ENCODE data around the gene GSDMA.
"Not testable (repeated sequence)": the region's sequence is repeated elsewhere in the genome, so short reads cannot be mapped to it uniquely, and the experiment has no call there.

GSDMA gene

DNA sequence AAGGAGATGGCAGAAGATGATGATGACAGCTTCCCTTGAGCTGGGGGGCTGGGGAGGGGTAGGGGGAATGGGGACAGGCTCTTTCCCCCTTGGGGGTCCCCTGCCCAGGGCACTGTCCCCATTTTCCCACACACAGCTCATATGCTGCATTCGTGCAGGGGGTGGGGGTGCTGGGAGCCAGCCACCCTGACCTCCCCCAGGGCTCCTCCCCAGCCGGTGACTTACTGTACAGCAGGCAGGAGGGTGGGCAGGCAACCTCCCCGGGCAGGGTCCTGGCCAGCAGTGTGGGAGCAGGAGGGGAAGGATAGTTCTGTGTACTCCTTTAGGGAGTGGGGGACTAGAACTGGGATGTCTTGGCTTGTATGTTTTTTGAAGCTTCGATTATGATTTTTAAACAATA is 34.7 kb downstream of the GSDMA start:
- DNase-seq (ENCODE audit: low read depth) = no peak

DNA sequence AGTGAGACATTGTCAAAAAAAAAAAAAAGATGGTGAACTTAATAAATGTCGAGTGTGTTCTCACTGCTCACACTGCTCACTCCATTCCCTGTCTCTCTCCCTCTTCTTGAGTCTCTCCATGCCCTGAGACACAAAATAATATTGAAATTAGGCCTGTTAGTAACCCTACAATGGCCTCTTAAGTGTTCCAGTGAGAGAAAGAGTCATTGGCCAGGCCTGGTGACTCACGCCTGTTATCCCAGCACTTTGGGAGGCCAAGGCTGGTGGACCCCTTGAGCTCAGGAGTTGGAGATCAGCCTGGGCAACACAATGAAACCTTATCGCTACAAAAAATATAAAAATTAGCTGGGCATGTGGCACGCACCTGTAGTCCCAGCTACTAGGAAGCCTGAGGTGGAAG is 36.3 kb downstream of the GSDMA start:
- DNase-seq (ENCODE audit: low read depth) = no peak

DNA sequence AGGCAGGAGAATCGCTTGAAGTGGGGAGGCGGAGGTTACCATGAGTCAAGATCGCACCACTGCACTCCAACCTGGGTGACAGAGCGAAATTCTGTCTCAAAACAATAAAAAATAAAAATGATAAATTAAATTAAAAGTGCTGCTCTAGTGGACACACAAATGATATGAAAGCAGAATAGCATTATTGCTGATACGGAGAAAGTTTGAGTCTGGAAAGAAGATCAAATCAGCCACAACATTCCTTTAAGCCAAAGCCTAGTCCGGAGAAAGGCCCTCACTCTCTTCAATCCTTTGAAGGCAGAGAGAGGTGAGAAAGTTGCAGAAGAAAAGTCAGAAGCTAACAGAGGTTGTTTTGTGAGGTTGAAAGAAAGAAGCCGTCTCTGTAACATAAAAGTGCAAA is 37.4 kb downstream of the GSDMA start:
- no peak for DNase-seq (ENCODE audit: low read depth)

DNA sequence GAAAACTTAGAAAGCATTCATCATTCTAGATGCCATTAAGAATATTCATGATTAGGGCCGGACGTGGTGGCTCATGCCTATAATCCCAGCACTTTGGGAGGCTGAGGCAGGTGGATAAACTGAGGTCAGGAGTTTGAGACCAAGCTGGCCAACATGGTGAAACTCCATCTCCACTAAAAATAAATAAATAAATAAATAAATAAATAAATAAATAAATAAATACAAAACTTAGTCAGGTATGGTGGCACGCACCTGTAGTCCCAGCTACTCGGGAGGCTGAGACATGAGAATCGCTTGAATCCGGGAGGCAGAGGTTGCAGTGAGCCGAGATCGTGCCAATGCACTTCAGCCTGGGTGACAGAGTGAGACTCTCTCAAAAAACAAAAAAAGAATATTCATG is 38.5 kb downstream of the GSDMA start:
- DNase-seq (ENCODE audit: low read depth) = not testable (repeated sequence)

DNA sequence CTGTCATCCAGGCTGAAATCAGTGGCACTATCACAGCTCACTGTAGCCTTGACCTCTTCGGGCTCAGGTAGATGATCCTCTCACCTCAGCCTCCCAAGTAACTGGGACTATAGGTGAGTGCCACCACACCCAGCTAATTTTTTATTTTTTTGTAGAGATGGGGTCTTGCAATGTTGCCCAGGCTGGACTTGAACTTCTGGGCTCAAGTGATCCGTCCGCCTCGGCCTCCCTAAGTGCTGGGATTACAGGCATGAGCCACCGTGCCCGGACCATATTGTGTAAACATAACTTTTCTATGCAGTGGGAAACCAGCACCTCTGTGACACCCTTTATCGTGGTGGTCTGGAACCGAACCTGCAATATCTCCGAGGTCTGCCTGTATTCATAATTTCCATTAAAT is 41.3 kb downstream of the GSDMA start:
- DNase-seq (ENCODE audit: low read depth) = no peak

DNA sequence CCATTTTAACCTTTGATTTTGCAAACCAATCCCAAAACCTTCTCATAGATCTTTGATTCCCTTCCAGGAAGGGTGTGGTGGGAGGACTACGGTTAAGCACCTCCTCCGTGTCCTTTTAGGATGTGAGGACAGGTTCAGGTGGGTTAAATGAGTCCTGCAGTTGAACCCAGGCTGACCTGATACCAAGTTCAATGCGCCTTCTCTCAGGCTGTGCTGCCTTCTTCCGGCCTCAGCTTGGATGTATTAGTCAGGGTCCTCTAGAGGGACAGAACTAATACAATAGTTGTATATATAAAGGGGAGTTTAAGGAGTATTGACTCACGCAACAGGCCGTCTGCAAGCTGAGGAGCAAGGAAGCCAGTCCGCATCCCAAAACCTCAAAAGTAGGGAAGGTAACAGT is 41.9 kb downstream of the GSDMA start:
- DNase-seq (ENCODE audit: low read depth) = no peak

DNA sequence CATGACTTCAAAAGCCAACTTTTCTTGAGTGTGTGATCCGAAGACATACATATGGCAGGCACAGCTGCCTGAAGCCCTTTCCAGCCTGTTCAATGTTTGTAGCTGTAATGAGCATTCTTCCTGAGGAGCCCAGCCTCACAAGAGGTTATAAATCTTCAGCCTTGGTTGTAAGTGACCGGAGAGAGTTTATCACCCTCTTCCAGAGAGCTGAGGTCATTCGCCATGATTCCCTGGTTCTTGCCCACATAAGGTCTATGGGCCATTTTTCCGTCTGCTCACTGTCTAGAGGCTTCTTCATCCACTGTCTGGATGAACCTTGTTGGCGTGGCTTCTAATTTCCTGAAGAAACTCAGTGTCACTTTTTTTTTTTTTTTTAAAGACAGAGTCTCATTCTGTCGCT is 42.7 kb downstream of the GSDMA start:
- DNase-seq (ENCODE audit: low read depth) = no peak

DNA sequence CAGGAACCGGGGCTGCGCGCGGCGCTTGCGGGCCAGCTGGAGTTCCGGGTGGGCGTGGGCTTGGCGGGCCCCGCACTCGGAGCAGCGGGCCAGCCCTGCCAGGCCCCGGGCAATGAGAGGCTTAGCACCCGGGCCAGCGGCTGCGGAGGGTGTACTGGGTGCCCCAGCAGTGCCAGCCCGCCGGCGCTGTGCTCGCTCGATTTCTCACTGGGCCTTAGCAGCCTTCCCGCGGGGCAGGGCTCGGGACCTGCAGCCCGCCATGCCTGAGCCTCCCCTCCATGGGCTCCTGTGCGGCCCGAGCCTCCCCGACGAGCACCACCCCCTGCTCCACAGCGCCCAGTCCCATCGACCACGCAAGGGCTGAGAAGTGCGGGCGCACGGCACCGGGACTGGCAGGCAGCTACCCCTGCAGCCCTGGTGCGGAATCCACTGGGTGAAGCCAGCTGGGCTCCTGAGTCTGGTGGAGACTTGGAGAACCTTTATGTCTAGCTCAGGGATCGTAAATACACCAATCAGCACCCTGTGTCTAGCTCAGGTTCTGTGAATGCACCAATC is 48.2 kb downstream of the GSDMA start:
- DNase-seq (ENCODE audit: low read depth) = not testable (repeated sequence)

DNA sequence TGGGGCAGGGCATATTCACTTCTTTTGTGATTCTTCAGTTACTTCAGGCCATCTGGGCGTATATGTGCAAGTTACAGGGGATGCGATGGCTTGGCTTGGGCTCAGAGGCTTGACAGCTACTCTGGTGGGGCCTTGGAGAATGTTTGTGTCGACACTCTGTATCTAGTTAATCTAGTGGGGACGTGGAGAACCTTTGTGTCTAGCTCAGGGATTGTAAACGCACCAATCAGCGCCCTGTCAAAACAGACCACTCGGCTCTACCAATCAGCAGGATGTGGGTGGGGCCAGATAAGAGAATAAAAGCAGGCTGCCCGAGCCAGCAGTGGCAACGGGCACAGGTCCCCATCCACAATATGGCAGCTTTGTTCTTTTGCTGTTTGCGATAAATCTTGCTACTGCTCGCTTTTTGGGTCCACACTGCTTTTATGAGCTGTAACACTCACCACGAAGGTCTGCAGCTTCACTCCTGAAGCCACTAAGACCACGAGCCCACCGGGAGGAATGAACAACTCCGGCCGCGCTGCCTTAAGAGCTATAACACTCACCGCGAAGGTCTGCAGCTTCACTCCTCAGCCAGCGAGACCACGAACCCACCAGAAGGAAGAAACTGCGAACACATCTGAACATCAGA is 49.3 kb downstream of the GSDMA start:
- DNase-seq (ENCODE audit: low read depth) = not testable (repeated sequence)

DNA sequence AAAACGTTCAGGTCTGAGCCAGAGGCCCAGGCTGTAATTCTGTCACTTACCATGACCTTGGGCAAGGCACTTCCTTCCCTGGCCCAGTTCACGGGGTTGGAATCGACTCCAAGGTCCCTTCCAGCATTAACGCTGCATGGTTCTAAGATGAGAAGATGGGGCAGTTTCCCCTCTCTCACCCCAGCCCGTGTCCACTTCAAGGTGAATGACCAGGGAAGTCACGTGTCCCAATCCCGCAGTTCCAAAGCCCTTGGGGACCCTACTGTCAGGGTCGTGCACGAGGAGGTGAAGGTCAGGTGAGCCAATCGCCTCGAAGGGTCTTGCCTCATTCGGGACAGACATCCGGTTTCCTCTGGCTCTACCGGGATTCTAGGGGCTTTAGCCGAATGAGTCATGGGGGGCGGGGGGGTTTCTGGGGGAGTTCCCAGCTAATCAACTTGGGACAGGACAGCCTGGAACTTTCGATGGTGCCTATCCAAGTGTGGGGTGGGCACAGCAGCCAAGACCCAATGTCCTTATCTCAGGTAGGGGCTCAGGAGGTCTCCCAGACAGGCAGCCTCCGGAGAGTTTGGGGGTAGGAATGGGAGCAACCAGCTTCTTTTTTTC is 51.7 kb downstream of the GSDMA start:
- DNase-seq (ENCODE audit: low read depth) = no peak

DNA sequence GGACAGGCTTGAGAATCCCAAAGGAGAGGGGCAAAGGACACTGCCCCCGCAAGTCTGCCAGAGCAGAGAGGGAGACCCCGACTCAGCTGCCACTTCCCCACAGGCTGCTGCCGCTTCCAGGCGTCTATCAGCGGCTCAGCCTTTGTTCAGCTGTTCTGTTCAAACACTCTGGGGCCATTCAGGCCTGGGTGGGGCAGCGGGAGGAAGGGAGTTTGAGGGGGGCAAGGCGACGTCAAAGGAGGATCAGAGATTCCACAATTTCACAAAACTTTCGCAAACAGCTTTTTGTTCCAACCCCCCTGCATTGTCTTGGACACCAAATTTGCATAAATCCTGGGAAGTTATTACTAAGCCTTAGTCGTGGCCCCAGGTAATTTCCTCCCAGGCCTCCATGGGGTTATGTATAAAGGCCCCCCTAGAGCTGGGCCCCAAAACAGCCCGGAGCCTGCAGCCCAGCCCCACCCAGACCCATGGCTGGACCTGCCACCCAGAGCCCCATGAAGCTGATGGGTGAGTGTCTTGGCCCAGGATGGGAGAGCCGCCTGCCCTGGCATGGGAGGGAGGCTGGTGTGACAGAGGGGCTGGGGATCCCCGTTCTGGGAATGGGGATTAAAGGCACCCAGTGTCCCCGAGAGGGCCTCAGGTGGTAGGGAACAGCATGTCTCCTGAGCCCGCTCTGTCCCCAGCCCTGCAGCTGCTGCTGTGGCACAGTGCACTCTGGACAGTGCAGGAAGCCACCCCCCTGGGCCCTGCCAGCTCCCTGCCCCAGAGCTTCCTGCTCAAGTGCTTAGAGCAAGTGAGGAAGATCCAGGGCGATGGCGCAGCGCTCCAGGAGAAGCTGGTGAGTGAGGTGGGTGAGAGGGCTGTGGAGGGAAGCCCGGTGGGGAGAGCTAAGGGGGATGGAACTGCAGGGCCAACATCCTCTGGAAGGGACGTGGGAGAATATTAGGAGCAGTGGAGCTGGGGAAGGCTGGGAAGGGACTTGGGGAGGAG is 52.5 kb downstream of the GSDMA start, which contains the start of gene CSF3:
TSS of gene CSF3 (plus strand) at position 436 of the 993 bp plus-strand sequence. CDS start at position 471, 35 bp downstream.
- DNase-seq (ENCODE audit: low read depth) = no peak

DNA sequence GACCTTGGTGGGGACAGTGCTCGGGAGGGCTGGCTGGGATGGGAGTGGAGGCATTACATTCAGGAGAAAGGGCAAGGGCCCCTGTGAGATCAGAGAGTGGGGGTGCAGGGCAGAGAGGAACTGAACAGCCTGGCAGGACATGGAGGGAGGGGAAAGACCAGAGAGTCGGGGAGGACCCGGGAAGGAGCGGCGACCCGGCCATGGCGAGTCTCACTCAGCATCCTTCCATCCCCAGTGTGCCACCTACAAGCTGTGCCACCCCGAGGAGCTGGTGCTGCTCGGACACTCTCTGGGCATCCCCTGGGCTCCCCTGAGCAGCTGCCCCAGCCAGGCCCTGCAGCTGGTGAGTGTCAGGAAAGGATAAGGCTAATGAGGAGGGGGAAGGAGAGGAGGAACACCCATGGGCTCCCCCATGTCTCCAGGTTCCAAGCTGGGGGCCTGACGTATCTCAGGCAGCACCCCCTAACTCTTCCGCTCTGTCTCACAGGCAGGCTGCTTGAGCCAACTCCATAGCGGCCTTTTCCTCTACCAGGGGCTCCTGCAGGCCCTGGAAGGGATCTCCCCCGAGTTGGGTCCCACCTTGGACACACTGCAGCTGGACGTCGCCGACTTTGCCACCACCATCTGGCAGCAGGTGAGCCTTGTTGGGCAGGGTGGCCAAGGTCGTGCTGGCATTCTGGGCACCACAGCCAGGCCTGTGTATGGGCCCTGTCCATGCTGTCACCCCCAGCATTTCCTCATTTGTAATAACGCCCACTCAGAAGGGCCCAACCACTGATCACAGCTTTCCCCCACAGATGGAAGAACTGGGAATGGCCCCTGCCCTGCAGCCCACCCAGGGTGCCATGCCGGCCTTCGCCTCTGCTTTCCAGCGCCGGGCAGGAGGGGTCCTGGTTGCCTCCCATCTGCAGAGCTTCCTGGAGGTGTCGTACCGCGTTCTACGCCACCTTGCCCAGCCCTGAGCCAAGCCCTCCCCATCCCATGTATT is 53.5 kb downstream of the GSDMA start:
- no peak for DNase-seq (ENCODE audit: low read depth)

DNA sequence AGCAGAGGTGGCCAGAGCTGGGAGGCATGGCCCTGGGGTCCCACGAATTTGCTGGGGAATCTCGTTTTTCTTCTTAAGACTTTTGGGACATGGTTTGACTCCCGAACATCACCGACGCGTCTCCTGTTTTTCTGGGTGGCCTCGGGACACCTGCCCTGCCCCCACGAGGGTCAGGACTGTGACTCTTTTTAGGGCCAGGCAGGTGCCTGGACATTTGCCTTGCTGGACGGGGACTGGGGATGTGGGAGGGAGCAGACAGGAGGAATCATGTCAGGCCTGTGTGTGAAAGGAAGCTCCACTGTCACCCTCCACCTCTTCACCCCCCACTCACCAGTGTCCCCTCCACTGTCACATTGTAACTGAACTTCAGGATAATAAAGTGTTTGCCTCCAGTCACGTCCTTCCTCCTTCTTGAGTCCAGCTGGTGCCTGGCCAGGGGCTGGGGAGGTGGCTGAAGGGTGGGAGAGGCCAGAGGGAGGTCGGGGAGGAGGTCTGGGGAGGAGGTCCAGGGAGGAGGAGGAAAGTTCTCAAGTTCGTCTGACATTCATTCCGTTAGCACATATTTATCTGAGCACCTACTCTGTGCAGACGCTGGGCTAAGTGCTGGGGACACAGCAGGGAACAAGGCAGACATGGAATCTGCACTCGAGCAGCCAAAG is 54.7 kb downstream of the GSDMA start:
- DNase-seq (ENCODE audit: low read depth) = no peak

DNA sequence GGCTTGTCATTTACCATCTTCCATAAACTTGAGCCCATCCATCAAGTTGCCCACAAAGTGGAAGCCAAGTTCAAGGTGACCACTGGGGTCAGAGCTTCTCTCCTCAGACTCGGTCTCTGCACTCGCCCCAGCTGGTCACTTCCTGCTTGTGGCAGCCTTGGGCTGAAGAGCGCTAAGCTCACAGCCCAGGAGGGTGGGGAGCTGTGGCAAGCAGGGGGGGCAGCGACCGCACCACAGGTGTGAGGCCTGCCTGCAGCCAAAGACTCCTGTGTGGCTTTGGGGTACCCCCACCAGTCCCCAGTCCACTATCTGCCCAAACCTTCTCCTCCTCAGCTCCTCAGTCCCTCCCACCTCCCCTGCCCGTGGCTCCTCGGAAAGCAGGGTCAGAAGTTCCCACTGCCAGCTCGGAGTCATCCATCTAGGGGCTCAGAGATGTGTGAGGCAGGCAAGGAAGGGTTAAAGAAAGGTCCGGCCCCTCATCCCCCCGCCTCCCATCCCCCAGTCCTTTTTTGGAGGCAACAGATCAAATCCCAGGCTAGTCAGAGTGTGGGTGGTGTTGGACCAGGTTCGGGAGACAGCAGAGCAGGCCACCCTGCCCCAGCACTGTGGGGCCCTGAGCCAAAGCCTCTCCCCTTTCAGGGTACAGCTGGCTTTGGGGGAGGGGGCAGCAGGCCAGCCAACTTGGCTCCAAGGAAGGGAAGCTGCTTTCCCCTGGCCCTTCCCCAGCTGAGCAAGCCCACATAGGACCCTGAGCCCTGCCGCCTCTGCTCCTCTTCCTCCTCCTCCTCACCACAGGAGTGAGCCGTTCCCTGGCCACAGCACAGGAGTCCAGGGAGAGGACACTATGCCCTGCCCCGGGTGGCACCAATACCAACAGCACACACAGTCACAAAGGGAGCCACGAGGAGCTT is 55.7 kb downstream of the GSDMA start:
- no peak for DNase-seq (ENCODE audit: low read depth)

DNA sequence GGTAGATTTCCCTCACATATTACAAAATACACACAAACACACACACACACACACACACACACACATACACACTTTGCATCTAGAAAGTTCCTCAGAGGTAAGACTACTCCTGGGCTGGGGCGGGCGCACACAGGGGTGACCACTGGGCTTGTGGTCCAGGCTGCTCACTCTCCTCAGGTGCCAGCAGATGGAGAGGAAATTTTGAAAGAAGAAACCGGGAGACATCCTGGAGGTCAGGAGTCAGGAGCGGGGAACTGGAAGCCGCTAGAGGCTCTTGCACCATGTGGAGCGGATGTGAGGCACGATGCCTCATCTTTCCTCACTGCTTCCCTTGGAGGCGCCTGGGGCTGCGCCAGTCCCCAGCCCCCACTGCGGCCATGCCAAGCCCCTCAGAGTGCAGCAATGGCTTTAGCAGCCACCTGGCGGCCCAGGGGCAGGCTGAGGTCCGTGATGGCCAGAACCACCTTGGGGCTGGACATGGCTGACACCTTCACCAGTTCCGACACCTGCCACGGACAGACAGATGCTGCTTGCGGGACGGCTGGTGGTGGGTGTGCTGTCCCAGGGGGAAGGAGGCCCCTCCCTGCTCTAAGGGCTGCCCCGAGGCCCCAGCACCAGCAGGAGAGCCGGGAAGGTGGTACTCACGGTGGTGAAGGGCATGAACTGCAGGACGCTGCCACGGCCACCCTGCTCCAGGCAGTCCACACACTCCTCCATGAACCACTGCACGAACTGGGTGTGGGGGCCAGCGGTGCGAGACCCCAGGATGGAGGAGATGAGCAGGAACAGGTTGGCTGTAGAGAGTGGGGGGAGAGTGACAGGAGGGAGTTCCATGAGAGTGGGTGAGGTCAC is 56.6 kb downstream of the GSDMA start:
- DNase-seq (ENCODE audit: low read depth) = no peak

DNA sequence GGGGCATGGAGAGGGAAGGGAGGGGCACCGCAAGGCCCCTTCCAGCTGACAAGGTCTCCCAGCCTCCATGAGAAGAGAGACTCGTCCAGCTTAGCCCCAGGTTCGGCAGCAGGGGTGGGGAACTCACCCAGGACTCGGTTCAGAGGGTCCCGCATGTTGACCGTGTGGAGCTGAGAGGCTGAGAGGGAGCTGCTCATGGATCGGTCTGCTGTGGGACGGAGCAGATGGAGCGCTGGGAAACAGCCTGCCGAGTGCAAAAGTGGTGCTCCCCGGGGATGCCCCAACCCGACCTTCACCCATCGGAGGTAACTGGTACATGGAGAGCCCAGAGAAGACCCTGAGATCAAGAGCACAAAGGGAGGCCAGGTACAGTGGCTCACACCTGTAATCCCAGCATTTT is 57.3 kb downstream of the GSDMA start:
- no peak for DNase-seq (ENCODE audit: low read depth)

DNA sequence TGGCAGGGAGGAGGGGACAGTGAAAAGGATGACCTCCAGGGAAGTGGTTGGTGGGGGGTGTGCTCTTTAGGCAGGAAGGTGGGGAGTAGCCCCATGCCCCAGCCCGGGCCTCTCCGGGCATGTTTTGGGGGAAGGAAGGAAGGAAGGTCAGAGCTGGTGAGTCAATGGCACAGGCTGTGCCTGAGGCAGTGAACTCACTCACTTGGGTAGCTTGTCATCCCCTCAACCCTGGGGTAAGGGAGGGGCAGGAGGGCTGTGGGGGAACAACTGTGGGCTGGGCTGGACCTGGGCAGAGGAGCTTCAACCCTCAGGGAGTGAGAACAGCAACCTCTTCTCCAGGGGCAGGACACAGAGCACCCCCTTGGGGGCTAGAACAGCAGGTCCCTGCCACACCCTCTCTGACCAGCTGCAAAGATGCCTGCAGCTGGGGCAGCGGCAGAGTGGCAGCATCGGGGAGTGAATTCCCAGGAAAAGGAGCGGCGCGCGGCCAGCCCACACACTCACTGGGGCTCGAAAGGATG is 58.7 kb downstream of the GSDMA start:
- no peak for DNase-seq (ENCODE audit: low read depth)

DNA sequence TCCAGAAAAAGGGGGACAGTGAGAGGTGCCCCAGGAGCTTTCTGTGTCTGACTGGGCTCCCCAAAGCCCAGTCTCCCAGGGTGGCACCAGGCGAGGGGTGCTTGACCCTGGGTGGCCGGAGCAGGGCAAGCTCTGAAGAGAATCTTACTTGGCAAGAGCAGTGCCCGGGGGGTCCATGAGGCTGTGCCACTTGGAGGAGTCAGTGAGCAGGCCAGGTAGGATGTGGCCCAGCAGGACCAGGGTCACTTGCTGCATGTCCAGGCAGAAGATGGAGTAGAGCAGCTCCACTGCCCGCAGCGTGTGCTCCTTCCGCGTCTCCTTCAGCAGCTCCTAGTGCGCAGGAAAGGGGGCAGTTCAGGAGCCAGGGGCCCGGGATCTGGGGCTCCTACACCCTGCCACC is 59.7 kb downstream of the GSDMA start:
- no peak for DNase-seq (ENCODE audit: low read depth)

Data from stimulated activated CD8-positive, alpha-beta memory T cell treated with anti-CD3 and anti-CD28 coated beads, Interleukin-4, amount 100 ng/mL, for 24 hours (primary cell).